H1 (cell line): ENCODE data around the gene HP1BP3.

ENCODE experiments used
- POLR2A ChIP-seq, 2 experiments: IDR thresholded peaks; 1 replicate in 1 of 2; 2 replicates in 1 of 2; pipeline ENCODE4 v1.6.1; 2011; ENCODE audit warnings: low read depth in 2 of 2, low read length in 2 of 2, mild to moderate bottlenecking in 2 of 2; ENCODE audit errors: control extremely low read depth in 1 of 2
- TF ChIP-seq, protein P1 (sequence below), 3 experiments: IDR thresholded peaks; 1 replicate in 2 of 3; 2 replicates in 1 of 3; pipeline versions ENCODE4 v1.5.1 to v1.6.1; 2011; ENCODE audit warnings: low read length in 3 of 3, mild to moderate bottlenecking in 3 of 3, inconsistent platforms in 2 of 3, low read depth in 1 of 3, moderate library complexity in 1 of 3; ENCODE audit not compliant: insufficient read depth in 1 of 3; ENCODE audit errors: control extremely low read depth in 1 of 3

DNA sequence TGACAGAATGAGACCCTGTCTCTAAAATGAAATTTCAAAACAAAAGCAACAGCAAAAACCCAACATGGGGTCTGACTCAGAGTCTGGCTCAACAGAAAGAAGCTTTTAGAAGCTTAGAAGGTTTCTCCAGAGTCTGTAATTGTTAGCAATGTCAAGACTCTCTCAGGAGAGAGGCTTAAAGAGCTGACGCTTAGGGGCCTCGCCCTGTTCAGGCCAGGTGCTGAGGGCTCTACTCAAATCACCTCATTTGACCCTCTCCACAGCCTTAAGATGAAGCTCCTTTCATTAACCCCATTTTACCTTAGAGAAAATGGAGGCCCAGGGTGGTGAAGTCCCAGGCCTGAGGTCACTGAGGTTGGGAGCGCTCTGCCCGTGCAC lies 64.0 kb downstream of the HP1BP3 start:
- TF ChIP-seq, protein P1, sequence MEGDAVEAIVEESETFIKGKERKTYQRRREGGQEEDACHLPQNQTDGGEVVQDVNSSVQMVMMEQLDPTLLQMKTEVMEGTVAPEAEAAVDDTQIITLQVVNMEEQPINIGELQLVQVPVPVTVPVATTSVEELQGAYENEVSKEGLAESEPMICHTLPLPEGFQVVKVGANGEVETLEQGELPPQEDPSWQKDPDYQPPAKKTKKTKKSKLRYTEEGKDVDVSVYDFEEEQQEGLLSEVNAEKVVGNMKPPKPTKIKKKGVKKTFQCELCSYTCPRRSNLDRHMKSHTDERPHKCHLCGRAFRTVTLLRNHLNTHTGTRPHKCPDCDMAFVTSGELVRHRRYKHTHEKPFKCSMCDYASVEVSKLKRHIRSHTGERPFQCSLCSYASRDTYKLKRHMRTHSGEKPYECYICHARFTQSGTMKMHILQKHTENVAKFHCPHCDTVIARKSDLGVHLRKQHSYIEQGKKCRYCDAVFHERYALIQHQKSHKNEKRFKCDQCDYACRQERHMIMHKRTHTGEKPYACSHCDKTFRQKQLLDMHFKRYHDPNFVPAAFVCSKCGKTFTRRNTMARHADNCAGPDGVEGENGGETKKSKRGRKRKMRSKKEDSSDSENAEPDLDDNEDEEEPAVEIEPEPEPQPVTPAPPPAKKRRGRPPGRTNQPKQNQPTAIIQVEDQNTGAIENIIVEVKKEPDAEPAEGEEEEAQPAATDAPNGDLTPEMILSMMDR (IDR thresholded peaks at IDR 0.05; ENCODE audit: control extremely low read depth in 1 of 3, insufficient read depth in 1 of 3, low read depth in 1 of 3, low read length in 3 of 3) = no peak
- TF ChIP-seq POLR2A (IDR thresholded peaks at IDR 0.05; ENCODE audit: control extremely low read depth in 1 of 2, low read depth in 2 of 2, low read length in 2 of 2) = no peak
